ENCODE results near the gene SRP9.
"Not testable (repeated sequence)": the region's sequence is repeated elsewhere in the genome, so short reads cannot be mapped to it uniquely, and the experiment has no call there.

The SRP9 gene

DNA sequence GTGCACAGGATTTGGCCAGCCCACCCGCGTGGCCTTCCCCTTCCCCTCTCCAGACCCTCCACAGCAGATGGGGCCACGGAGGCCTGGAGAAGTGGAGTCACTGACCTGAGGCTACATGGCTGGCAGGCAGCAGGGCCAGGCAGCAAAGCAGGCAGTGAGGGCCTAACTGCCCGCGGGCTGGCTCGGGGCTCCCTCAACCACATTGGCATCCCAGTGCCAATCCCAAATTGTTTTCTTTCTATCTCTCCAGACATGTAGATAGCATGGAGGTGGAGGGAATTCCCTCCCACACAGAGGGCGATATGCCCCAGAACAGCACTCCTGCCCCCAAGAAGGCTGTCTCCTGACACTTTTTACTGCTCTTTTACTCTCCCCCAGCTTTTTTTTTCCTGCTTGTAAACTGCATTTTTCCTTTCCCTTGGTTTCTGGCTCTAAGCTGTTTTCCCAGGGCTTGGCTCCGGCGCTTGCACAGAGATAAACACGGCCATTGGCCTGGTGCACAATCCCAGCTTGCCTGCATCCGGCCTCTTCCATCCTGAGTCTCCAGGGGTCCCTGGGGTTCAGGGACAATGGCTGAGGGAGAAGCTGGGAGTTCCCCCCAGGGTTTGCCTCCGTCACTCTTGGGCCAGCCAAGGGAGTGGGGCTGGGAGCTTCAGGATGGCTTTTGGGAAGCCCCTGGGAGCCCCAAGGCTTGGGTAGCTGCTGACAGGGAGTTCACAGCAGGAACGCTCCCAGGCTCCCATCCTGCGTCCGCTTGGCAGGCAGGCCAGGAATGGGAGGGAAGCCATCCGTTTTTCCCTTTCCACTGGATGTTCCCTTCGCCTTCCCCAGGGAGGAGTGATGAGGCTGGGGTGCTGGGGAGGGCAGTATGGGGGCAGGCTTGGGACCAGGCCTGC is 39.3 kb downstream of the SRP9 start:
- DNase-seq = no peak

DNA sequence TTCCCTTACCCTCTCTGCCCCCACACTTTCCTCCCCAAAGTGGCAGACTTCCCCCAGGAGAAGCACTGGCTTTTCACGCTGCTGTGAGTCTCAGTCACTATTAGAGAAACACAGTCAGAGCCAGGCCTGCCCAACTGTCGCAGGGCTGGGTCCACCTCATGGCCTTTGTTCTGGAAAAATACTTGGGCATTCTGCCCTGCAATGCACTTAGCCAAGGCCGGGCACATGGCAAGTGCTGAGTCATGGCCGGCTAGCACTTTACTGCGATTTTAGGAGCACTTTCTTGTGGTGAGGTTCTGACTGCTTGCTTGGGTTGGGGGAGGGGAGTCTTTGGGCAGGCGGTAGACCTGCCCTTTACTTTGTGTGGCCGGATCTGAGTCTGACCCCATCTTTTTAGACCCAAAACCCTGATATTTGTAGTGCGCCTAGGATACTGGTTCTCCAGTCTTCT is 40.0 kb downstream of the SRP9 start:
- no peak for DNase-seq

DNA sequence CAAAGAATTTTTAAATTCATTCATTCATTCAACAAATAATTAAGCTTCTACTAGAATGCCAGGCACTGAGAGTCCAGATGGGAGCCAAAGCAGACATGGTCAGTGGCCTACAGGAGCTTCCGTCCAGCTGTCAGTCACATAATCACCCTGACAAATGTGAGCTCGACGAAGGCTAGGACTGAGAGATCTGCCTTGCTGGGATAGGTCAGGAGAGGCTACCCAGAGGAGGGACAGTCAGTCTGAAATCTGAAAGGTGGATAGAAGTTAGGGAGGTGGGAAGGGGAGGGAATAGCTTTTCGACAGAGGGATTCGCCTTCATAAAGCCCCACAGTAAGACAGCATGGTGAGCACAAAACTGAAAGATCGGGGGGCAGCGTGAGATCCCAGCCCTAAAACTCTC is 40.6 kb downstream of the SRP9 start:
- DNase-seq = no peak

DNA sequence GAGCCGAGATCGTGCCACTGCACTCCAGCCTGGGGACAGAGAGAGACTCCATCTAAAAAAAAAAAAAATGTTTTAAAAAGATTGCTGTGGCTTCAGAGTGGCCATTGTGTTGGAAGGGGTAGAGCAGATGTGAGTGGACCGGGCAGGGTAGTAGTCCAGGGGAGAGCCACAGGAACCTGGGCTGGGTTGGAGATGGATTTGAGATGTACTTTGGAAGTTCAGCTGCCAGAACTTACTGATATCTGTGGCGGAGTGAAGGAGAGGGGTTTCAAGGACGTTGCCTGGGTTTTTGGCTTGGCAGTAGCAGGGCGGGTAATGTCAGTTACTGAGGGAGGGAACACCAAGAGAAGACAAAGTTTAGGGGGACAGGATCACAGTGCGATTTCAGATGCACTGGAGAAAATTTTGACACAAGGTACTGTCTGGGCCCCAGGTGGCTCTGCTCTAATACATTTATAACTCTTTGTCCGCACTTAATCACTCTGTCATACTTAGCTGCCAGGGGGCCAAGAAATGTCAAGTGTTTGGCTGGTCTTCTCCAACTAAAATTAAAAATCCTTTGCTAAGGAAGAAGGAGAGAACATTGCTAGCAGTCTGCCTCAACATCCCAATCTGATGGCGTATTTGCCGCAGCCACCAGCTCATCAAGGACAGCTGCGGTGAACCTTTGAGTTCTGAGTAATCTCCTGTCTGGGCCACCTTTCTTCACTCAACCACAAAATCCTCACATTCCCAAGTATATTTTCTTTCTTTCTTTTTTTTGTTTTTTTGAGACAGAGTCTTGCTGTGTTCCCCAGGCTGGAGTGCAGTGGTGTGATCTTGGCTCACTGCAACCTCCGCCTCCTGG is 41.9 kb downstream of the SRP9 start:
- DNase-seq = no peak

GRCh38 chr1:225820522-225821120 is 43.0 kb downstream of the SRP9 start:
- no peak for DNase-seq

DNA sequence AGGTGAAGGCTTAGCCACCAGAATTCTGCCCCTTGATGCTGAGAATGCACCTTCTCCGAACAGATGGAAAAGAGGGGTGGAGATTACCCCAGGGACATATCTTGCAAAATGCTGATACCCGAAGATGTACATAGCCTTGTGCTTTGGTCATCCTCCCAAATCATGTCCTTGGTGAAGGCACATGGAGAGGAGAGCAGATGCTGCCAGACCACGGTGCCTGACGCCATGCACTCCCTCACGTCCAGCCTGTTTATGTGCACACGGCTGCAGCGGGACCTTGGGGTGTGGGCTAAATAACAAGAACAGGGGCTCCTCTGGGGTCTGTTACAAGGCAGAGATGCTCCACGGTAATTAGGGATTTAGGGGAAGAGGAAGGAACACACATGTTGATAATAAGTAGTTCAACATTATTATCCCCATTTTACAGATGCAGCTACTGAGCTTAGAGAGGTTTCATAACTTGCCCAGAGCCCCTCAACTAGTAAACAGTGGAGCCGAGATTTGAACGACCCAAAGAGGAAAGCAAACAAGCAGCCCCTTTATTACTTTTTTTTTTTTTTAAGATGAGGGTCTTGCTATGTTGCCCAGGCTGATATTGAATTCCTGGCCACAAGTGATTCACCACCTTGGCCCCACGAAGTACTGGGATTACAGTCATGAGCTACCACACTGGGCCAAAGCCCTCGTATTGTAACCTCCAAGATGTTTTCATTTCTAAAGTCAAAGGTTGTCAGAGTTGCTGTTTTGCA is 45.2 kb downstream of the SRP9 start:
- no peak for DNase-seq

DNA sequence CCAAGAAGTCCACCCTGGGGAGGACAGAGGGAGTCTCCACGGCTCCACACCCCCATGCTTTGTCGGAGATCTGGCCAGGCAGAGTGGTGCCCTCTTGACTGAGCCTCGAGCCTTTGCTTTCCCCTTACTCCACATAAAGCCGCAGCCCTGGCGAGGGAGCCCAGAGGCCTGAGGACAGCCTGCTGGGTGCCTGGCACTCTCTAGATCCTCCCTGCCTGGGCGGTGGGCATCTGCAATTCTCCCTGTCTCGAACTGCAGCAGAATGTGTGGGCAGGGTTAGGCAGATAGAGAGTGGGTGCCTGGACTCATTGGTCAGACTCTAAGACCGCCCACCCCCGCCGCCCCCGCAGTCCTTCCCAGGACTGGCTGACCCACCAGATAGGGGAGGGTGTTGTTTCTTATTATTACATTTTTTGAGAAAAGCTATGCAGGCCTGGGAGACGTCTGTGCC is 46.2 kb downstream of the SRP9 start:
- no peak for DNase-seq

GRCh38 chr1:225824533-225824941 is 46.9 kb downstream of the SRP9 start:
- DNase-seq = no peak

DNA sequence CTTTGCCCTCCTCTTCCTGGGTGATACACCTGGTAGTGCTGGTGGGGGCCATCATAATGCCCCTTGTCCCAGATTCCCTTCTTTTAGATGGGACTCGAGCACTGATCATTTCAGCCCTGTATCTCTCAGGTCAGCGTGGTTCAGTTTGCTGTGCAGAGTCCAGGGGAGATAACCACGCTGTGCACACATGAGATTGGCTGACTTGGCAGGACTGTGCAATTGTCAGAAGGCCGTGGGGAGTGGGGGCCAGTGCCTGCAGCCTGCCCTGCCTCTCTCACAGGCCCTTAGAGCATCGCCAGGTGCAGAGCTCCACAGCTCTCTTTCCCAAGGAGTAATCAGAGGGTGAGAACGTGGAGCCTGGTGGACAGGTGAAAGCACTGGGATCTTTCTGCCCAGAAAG is 47.5 kb downstream of the SRP9 start:
- DNase-seq = no peak

GRCh38 chr1:225825607-225826007 is 48.0 kb downstream of the SRP9 start:
- DNase-seq = no peak

DNA sequence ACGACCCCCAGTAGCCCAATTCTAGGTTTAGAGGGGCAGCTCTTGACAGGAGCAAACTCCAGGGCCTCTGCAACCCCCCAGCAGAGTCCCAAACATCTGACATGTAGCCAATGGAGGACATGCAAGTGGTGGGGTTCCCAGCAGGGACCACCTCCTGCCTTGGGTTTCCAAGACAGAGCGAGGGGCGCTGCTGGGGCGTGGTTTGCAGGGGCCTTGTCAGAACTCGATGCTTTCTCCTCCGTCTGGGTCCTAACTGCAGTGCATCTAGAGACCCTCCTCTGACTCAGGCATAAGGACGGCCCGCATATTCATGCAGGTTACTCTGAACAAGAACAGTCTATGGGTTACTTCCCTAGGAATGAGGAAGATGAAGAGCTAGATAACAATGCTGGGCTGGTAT is 49.5 kb downstream of the SRP9 start:
- no peak for DNase-seq

GRCh38 chr1:225828706-225829345 is 51.2 kb downstream of the SRP9 start:
- no peak for DNase-seq

DNA sequence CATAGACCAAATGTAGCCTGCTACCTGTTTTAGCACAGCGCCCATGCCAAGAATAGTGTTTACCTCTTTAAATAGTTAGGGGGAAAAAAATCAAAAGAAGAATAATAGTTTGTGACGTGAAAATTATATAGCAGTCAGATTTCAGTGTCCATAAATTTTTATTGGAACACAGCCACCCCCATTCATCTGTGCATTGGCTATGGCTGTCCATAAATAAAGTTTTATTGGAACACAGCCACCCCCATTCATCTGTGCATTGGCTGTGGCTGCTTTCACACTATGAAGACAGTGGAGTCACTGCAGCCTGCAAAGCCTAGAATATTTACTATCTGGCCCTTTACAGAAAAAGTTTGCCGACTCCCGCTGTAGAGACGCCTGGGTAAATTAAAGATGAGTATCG is 53.2 kb downstream of the SRP9 start:
- DNase-seq = no peak

GRCh38 chr1:225834417-225835329 is 57.0 kb downstream of the SRP9 start:
- DNase-seq = no peak

DNA sequence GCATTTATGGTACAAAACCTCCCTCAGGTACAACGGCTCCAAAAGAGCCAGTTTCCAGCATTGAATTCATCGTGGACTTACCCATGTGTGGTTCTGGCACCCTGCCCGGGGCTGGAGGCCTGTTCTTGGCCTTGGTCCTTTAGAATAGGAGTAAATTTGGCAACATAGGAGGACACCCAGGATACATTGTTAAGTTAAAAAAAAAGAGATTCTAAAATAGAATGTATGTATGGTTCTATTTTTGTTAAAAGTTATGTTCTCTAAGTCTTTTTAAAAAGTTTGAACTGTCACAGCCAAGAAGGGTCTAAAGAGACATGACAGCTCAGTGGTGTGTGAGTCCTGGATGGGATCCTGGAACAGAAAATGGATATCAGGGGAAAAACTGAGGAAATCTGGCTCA is 58.2 kb downstream of the SRP9 start:
- no peak for DNase-seq

GRCh38 chr1:225836296-225836695 is 58.7 kb downstream of the SRP9 start:
- DNase-seq = not testable (repeated sequence)

- DNase-seq = no peak
Observed at GRCh38 chr1:225838793-225839192, 61.2 kb downstream of the SRP9 start.
